Psoas muscle (tissue), 8 donors: ENCODE data around the gene NOD1. TPM values are rescaled to one million over a fixed set of nuclear protein-coding genes. Genes with fewer than 3 reads are reported as not detected.

Experiments
- ATAC-seq, 4 donors: fragments of 200-7000 bp; cut with Tn5 transposase; one replicate each; pipeline ENCODE4 v1.9.1; 2020; ENCODE audit warnings: moderate library complexity in 3 of 4, mild to moderate bottlenecking in 2 of 4
- DNase-seq, 2 donors: peaks; one replicate each; pipeline ENCODE4 v3.0.0-alpha.2; 2020
- H3K27ac ChIP-seq: fragments of 200-600 bp; one replicate; pipeline ENCODE4 v1.8.0; 2022
- H3K27me3 ChIP-seq, 3 donors: fragments of 200-600 bp in 1 of 3; one replicate each; pipeline versions ENCODE4 v1.6.1 to v1.8.0; 2013 to 2022; ENCODE audit warnings: low read length in 2 of 3, mild to moderate bottlenecking in 2 of 3, moderate library complexity in 1 of 3; ENCODE audit not compliant: insufficient read depth in 3 of 3
- H3K36me3 ChIP-seq, 2 donors: fragments of 200-600 bp in 1 of 2; one replicate each; pipeline versions ENCODE4 v1.6.1 to v1.8.0; 2013 to 2022; ENCODE audit warnings: low read depth in 1 of 2, mild to moderate bottlenecking in 1 of 2, moderate library complexity in 1 of 2; ENCODE audit not compliant: insufficient read depth in 1 of 2
- H3K4me1 ChIP-seq: fragments of 200-600 bp; one replicate; pipeline ENCODE4 v1.8.0; 2022
- H3K4me3 ChIP-seq: fragments of 200-600 bp; one replicate; pipeline ENCODE4 v1.8.0; 2022; ENCODE audit warnings: mild to moderate bottlenecking
- H3K9me3 ChIP-seq: fragments of 200-600 bp; one replicate; pipeline ENCODE4 v1.8.0; 2022
- CTCF ChIP-seq: fragments of 200-600 bp; IDR thresholded peaks from one replicate; pipeline ENCODE4 v1.8.0; 2022; ENCODE audit warnings: antibody characterized with exemption
- WGBS, 3 donors: extraction: QIAGEN DNeasy Blood & Tissue Kit; methylation state at CpG; one replicate each; pipeline versions ENCODE4 v1.1.6 to v1.1.7; 2013; 5-methylcytosine and 5-hydroxymethylcytosine counted together
- intact Hi-C, 2 donors: fragments of 100-400 bp; cut with DNase I; formaldehyde crosslinking; loops; one replicate each; pipeline versions ENCODE4 v1.11.0 to v1.14.2; 2022
- polyA plus RNA-seq, 3 donors: library from polyadenylated mRNA; stranded (reverse); fragments of 200-250 nt; gene quantifications; one replicate each; pipeline ENCODE4 v1.2.3, GENCODE V29; 2013
- total RNA-seq, 4 donors: library from RNA; stranded (reverse); fragmentation: NEBNext Ultra II Directional in 2 of 4; extraction: Animal tissue kit (Norgen Biotek cat#: 25700) in 2 of 4; gene quantifications; one replicate each; pipeline versions ENCODE4 v1.2.1 to v1.2.4, GENCODE V29; 2021 to 2023
- donor health status: healthy with polysubstance abuse.
- donor health status: DM: no; HTN: no; CAD: no; lungs with moderate emphysema.
- donor health status: Bipolar disorder and iron deficiency.
- donor health status: healthy.
- donor health status: DM: yes; HTN: yes; CAD: no.
- donor health status: DM: no; HTN: no; CAD: no.
- donor health status: DM: no; HTN: no; CAD: no.
- donor health status: DM: yes; HTN: yes; CAD: no.

Gene NOD1
- total and polyA plus RNA-seq, 7 donors, result 1.7 to 4.1 (median 2.6) TPM

- WGBS, 3 donors, result 58 to 76% (median 71%) methylated on average over 1 of the region's 1 CpG
- ATAC-seq, result no peak
- peaks cover 15% of the 10 kb centered on the region for H3K4me1 ChIP-seq
- peaks cover 0 to 40% of the 10 kb centered on the region in 2 donors for H3K36me3 ChIP-seq
- H3K27ac ChIP-seq, result no peak overlapping the region
- H3K27me3 ChIP-seq, result no peaks in the 10 kb centered on the region
- no peak overlapping the region for H3K4me3 ChIP-seq
- H3K9me3 ChIP-seq, result no peaks in the 10 kb centered on the region
- no peak for TF ChIP-seq CTCF
- no peak for DNase-seq
- intact Hi-C loops, result no loop called here
Observed at GRCh38 chr7:30433506-30433905, 45.1 kb downstream of the NOD1 start.

GRCh38 chr7:30433082-30433481 lies 45.5 kb downstream of the NOD1 start:
- TF ChIP-seq CTCF, result no peak
- H3K27me3 ChIP-seq, result no peaks in the 10 kb centered on the region
- no peak overlapping the region for H3K4me3 ChIP-seq
- H3K9me3 ChIP-seq, result no peaks in the 10 kb centered on the region
- no peak overlapping the region for H3K27ac ChIP-seq
- WGBS, 3 donors, result 5 to 13% (median 10%) methylated on average over 3 of the region's 3 CpGs
- peaks cover 0 to 36% of the 10 kb centered on the region in 2 donors for H3K36me3 ChIP-seq
- ATAC-seq (peak in 3 of 4 donors; percentile 31 to 50 (median 44)), DNase-seq (peak in 1 of 2 donors; percentile 65)
- H3K4me1 ChIP-seq, result peaks cover 15% of the 10 kb centered on the region
- intact Hi-C loops, result no loop called here

- H3K27me3 ChIP-seq, result no peaks in the 10 kb centered on the region
- no peak for TF ChIP-seq CTCF
- intact Hi-C loops, result no loop called here
- H3K9me3 ChIP-seq, result no peaks in the 10 kb centered on the region
- no peak overlapping the region for H3K4me3 ChIP-seq
- peaks cover 0 to 14% of the 10 kb centered on the region in 2 donors for H3K36me3 ChIP-seq
- H3K4me1 ChIP-seq, result peaks cover 15% of the 10 kb centered on the region
- no peak overlapping the region for H3K27ac ChIP-seq
- 19 to 25% (median 22%) methylated on average over 1 of the region's 1 CpG for WGBS, 3 donors
- no peak for DNase-seq
- ATAC-seq, result peak; percentile 22 to 33 (median 26)
Observed at GRCh38 chr7:30430777-30431176, 47.8 kb downstream of the NOD1 start.

- H3K27me3 ChIP-seq, result no peaks in the 10 kb centered on the region
- ATAC-seq (peak in 3 of 4 donors; percentile 23 to 38 (median 32)), DNase-seq (no peak)
- no peaks in the 10 kb centered on the region for H3K9me3 ChIP-seq
- H3K4me1 ChIP-seq, result peaks cover 15% of the 10 kb centered on the region
- H3K27ac ChIP-seq, result no peak overlapping the region
- peaks cover 0 to 16% of the 10 kb centered on the region in 2 donors for H3K36me3 ChIP-seq
- no peak overlapping the region for H3K4me3 ChIP-seq
- WGBS, 3 donors, result 62 to 70% (median 69%) methylated on average over 7 of the region's 7 CpGs
- intact Hi-C loops, result no loop called here
- TF ChIP-seq CTCF, result no peak
Observed at GRCh38 chr7:30430276-30430675, 48.3 kb downstream of the NOD1 start.

- Histone ChIP-seq H3K36me3 (peaks cover 0 to 21% of the 10 kb centered on the region in 2 donors), H3K27ac (no peak overlapping the region)
- DNase-seq, result no peak
Observed at GRCh38 chr7:30429156-30429530, 49.4 kb downstream of the NOD1 start.

More at GRCh38 chr7:30429156-30429530, 49.4 kb downstream of the NOD1 start:
- 51 to 63% (median 59%) methylated on average over 5 of the region's 5 CpGs for WGBS, 3 donors
- H3K27me3 ChIP-seq, result no peaks in the 10 kb centered on the region
- no peak for ATAC-seq
- H3K4me1 ChIP-seq, result peaks cover 15% of the 10 kb centered on the region
- H3K4me3 ChIP-seq, result no peak overlapping the region
- intact Hi-C loops, result no loop called here
- H3K9me3 ChIP-seq, result no peaks in the 10 kb centered on the region
- TF ChIP-seq CTCF, result no peak
